Panc1 (cell line): Measurements from ENCODE around the gene ACOX1.

Experiments
- TF ChIP-seq, protein P1 (sequence below): fragments of 450-650 bp; IDR thresholded peaks from 2 replicates; pipeline ENCODE4 v1.5.1; 2017; ENCODE audit warnings: mild to moderate bottlenecking
- TF ChIP-seq, protein P2 (sequence below), 2 experiments: IDR thresholded peaks; 2 replicates each; pipeline ENCODE4 v1.6.1; 2011 to 2012; ENCODE audit warnings: low read depth in 2 of 2, control low read depth in 1 of 2, low read length in 1 of 2, mild to moderate bottlenecking in 1 of 2, moderate library complexity in 1 of 2; ENCODE audit not compliant: insufficient read depth in 1 of 2

DNA sequence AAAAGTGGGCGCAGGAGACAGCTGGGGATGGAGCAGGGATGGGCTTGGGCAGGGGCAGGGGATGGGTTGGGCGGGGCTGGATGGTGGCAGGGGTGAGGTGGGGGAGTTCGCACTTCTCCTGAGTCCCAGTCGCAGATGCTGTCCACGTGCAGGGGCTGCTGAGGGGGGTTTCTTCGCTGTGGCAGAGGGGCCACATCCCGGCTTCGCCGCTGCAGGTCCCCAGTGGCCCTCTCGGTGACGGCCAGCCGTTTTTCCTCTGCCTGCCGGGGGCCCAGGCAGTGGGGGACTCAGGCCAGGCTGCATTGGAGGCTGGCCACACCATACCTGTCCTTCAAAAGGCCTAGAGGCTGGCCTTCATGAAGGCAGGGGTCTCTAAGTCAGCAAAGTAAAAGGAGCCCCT is 39.8 kb upstream of the ACOX1 start:
- TF ChIP-seq, protein P1, sequence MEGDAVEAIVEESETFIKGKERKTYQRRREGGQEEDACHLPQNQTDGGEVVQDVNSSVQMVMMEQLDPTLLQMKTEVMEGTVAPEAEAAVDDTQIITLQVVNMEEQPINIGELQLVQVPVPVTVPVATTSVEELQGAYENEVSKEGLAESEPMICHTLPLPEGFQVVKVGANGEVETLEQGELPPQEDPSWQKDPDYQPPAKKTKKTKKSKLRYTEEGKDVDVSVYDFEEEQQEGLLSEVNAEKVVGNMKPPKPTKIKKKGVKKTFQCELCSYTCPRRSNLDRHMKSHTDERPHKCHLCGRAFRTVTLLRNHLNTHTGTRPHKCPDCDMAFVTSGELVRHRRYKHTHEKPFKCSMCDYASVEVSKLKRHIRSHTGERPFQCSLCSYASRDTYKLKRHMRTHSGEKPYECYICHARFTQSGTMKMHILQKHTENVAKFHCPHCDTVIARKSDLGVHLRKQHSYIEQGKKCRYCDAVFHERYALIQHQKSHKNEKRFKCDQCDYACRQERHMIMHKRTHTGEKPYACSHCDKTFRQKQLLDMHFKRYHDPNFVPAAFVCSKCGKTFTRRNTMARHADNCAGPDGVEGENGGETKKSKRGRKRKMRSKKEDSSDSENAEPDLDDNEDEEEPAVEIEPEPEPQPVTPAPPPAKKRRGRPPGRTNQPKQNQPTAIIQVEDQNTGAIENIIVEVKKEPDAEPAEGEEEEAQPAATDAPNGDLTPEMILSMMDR: no peak
- TF ChIP-seq, protein P2, sequence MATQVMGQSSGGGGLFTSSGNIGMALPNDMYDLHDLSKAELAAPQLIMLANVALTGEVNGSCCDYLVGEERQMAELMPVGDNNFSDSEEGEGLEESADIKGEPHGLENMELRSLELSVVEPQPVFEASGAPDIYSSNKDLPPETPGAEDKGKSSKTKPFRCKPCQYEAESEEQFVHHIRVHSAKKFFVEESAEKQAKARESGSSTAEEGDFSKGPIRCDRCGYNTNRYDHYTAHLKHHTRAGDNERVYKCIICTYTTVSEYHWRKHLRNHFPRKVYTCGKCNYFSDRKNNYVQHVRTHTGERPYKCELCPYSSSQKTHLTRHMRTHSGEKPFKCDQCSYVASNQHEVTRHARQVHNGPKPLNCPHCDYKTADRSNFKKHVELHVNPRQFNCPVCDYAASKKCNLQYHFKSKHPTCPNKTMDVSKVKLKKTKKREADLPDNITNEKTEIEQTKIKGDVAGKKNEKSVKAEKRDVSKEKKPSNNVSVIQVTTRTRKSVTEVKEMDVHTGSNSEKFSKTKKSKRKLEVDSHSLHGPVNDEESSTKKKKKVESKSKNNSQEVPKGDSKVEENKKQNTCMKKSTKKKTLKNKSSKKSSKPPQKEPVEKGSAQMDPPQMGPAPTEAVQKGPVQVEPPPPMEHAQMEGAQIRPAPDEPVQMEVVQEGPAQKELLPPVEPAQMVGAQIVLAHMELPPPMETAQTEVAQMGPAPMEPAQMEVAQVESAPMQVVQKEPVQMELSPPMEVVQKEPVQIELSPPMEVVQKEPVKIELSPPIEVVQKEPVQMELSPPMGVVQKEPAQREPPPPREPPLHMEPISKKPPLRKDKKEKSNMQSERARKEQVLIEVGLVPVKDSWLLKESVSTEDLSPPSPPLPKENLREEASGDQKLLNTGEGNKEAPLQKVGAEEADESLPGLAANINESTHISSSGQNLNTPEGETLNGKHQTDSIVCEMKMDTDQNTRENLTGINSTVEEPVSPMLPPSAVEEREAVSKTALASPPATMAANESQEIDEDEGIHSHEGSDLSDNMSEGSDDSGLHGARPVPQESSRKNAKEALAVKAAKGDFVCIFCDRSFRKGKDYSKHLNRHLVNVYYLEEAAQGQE (IDR thresholded peaks at IDR 0.05; ENCODE audit: insufficient read depth in 1 of 2, low read depth in 2 of 2, low read length in 1 of 2): no peak
